Natural killer cell (primary cell): ENCODE results near the gene USP3. TPM values are rescaled to one million over a fixed set of nuclear protein-coding genes. Genes with fewer than 3 reads are reported as not detected.

Source experiments
- ATAC-seq, 3 donors: fragments of 150-1000 bp in 2 of 3; fragments of 200-7000 bp in 1 of 3; cut with Tn5 transposase; 1 replicate in 1 of 3; 2 replicates in 2 of 3; pipeline ENCODE4 v1.10.0; 2021; ENCODE audit warnings: mild to moderate bottlenecking in 2 of 3, moderate library complexity in 2 of 3
- DNase-seq, 2 donors: peaks; one replicate each; pipeline versions ENCODE4 v3.0.0 to v3.0.0-alpha.2; 2013 to 2021; ENCODE audit warnings: mixed read lengths in 1 of 2
- H3K27ac ChIP-seq: one replicate; pipeline ENCODE4 v1.5.1; 2013; ENCODE audit warnings: mild to moderate bottlenecking, low read length
- H3K27me3 ChIP-seq: one replicate; pipeline ENCODE4 v1.6.1; 2013; ENCODE audit warnings: low read length; ENCODE audit not compliant: control insufficient read depth, insufficient read depth
- H3K36me3 ChIP-seq: one replicate; pipeline ENCODE4 v1.6.1; 2013; ENCODE audit warnings: low read length; ENCODE audit not compliant: control insufficient read depth, insufficient read depth
- H3K4me1 ChIP-seq: one replicate; pipeline ENCODE4 v1.6.1; 2013; ENCODE audit warnings: low read length; ENCODE audit not compliant: control insufficient read depth, insufficient read depth
- H3K4me3 ChIP-seq: one replicate; pipeline ENCODE4 v1.5.1; 2013; ENCODE audit warnings: low read length
- H3K9me3 ChIP-seq: one replicate; pipeline ENCODE4 v1.6.1; 2013; ENCODE audit warnings: low read length; ENCODE audit not compliant: control insufficient read depth, insufficient read depth
- H3K27ac Mint-ChIP-seq, 2 donors: one replicate each; pipeline ENCODE4 v1.8.0; 2022; ENCODE audit warnings: mild to moderate bottlenecking in 2 of 2, mixed read lengths in 2 of 2, moderate library complexity in 1 of 2
- H3K27me3 Mint-ChIP-seq, 2 donors: one replicate each; pipeline ENCODE4 v1.8.0; 2022; ENCODE audit warnings: low read depth in 2 of 2, mixed read lengths in 2 of 2
- H3K36me3 Mint-ChIP-seq: one replicate; pipeline ENCODE4 v1.8.0; 2022; ENCODE audit warnings: mixed read lengths
- H3K4me1 Mint-ChIP-seq, 2 donors: one replicate each; pipeline ENCODE4 v1.8.0; 2022; ENCODE audit warnings: mixed read lengths in 2 of 2
- H3K4me3 Mint-ChIP-seq: one replicate; pipeline ENCODE4 v1.8.0; 2022; ENCODE audit warnings: mild to moderate bottlenecking, moderate library complexity, mixed read lengths
- H3K9me3 Mint-ChIP-seq, 2 donors: one replicate each; pipeline ENCODE4 v1.8.0; 2022; ENCODE audit warnings: mixed read lengths in 2 of 2
- CTCF ChIP-seq: fragments of 200-600 bp; IDR thresholded peaks from one replicate; pipeline ENCODE4 v1.8.0; 2022; ENCODE audit warnings: antibody characterized with exemption
- WGBS: methylation state at CpG from one replicate; pipeline ENCODE4 v1.1.7; 2013; ENCODE audit warnings: missing lambda C conversion rate; ENCODE audit not compliant: insufficient coverage; 5-methylcytosine and 5-hydroxymethylcytosine counted together
- intact Hi-C: fragments of 100-400 bp; cut with micrococcal nuclease; formaldehyde crosslinking; loops from one replicate; pipeline ENCODE4 v1.14.2; 2022
- total RNA-seq, 4 donors: library from RNA; stranded (reverse); fragments of 120-200 nt in 1 of 4; gene quantifications; one replicate each; pipeline versions ENCODE4 v1.2.3 to v1.2.4, GENCODE V29; 2013 to 2022

Gene USP3
- total RNA-seq = 100 to 1,000 TPM; 163 to 187 (median 169) TPM
- total RNA-seq (2013) = 186 TPM

- Mint-ChIP-seq H3K4me1 (peaks cover 64 to 84% of the 10 kb centered on the region in 2 donors), H3K27me3 (no peaks in the 10 kb centered on the region), H3K36me3 (no peaks in the 10 kb centered on the region), H3K9me3 (no peaks in the 10 kb centered on the region), H3K4me3 (peak within 1 kb of the TSS; percentile 96), H3K27ac (peak within 1 kb of the TSS; percentile 87 to 93)
- Histone ChIP-seq H3K36me3 (no peaks in the 10 kb centered on the region), H3K4me3 (peak within 1 kb of the TSS; percentile 85), H3K27ac (peak within 1 kb of the TSS; percentile 96), H3K9me3 (no peaks in the 10 kb centered on the region), H3K4me1 (peaks cover 46% of the 10 kb centered on the region), H3K27me3 (no peaks in the 10 kb centered on the region)
- WGBS = under 1% methylated on average over 88 of the region's 88 CpGs
- ATAC-seq (peak; percentile 69 to 90 (median 77)), DNase-seq (peak; percentile 93 to 96)
- TF ChIP-seq CTCF = peak; percentile 40
- intact Hi-C loops = loop anchor here (2.0 to 5.0 kb wide), 2 partner anchors 14 to 508 kb away; no protein-coding TSS in a partner anchor
These were observed at the start of gene USP3 for GRCh38 chr15:63504247-63504978. Gene USP3, plus strand, starts transcription at chr15:63504593. Its CDS starts 147 bp downstream, at chr15:63504740.

- H3K4me1 ChIP-seq = no peaks in the 10 kb centered on the region
- DNase-seq (no peak), ATAC-seq (no peak)
- no peak overlapping the region for H3K4me3 ChIP-seq
- H3K36me3 ChIP-seq = no peaks in the 10 kb centered on the region
- no peaks in the 10 kb centered on the region for H3K9me3 Mint-ChIP-seq
- no peak overlapping the region for H3K4me3 Mint-ChIP-seq
- H3K27me3 ChIP-seq = no peaks in the 10 kb centered on the region
- no peaks in the 10 kb centered on the region for H3K9me3 ChIP-seq
- H3K36me3 Mint-ChIP-seq = no peaks in the 10 kb centered on the region
- no peak overlapping the region for H3K27ac Mint-ChIP-seq
- H3K27me3 Mint-ChIP-seq = peaks cover 0 to 12% of the 10 kb centered on the region in 2 donors
- WGBS = 80% methylated on average over 1 of the region's 1 CpG
- H3K27ac ChIP-seq = no peak overlapping the region
- no peaks in the 10 kb centered on the region for H3K4me1 Mint-ChIP-seq
- intact Hi-C loops = no loop called here
- no peak for TF ChIP-seq CTCF
These were observed 48.1 kb upstream of the USP3 start for GRCh38 chr15:63456258-63456657.

DNA sequence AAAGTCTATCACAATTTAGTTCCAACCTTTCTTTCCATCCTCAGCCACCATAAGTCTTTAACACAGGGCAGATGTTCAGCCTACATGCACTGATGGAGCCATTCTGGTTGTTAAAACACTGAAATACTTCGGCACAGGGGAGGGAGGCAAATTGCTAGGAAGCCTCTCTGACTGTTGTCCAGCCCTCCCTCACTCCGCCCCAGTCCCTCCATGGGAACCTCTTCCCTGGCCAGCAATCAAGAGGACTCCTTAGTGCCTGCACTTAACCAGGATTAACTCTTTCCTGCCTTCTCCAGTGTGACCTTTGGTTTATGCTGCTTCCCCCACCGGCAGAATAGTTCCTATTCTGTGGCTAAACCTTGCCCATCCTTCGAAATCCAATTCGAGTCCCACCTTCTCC, 47.0 kb upstream of the USP3 start:
- Histone ChIP-seq H3K27me3 (no peaks in the 10 kb centered on the region), H3K4me3 (no peak overlapping the region), H3K4me1 (no peaks in the 10 kb centered on the region), H3K9me3 (no peaks in the 10 kb centered on the region), H3K36me3 (no peaks in the 10 kb centered on the region), H3K27ac (no peak overlapping the region)
- TF ChIP-seq CTCF = no peak
- Mint-ChIP-seq H3K27ac (no peak overlapping the region), H3K4me1 (no peaks in the 10 kb centered on the region), H3K4me3 (no peak overlapping the region), H3K27me3 (peaks cover 5 to 12% of the 10 kb centered on the region in 2 donors), H3K9me3 (no peaks in the 10 kb centered on the region), H3K36me3 (no peaks in the 10 kb centered on the region)
- ATAC-seq = no peak
- intact Hi-C loops = no loop called here
- DNase-seq = no peak
- 91% methylated on average over 3 of the region's 5 CpGs for WGBS
